ENCODE results near the gene TBC1D5. TPM values are rescaled to one million over a fixed set of nuclear protein-coding genes. Genes with fewer than 3 reads are reported as not detected.

Gene TBC1D5
- total RNA-seq, 1 experiment from 2014 or later = 43.3 TPM

DNA sequence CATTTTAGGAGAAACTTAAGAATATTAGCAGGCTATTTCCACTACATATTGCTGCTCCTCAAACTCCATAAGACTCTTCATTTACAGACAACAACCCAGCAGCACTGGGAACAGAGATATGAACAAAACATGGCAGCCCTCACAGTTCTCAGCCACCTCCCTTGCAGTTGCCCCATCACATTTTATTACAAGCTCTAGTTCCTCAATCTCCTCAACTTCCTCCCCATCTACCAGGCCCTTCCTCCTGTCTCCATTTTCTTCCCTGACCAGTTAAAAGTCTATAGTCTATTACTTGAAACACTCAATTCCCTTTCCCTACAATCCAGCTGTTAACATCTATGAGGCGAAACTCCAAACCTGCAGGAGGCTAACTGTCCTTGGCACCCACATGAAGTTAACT lies 412.5 kb downstream of the TBC1D5 start:
- BruUV-seq (replicated peaks) = no TSS peak
- Mint-ChIP-seq H3K36me3 (ENCODE audit: insufficient read depth, unreplicated experiment) (no peaks in the 10 kb centered on the region), H3K27me3 (ENCODE audit: insufficient read depth, unreplicated experiment) (no peaks in the 10 kb centered on the region)

DNA sequence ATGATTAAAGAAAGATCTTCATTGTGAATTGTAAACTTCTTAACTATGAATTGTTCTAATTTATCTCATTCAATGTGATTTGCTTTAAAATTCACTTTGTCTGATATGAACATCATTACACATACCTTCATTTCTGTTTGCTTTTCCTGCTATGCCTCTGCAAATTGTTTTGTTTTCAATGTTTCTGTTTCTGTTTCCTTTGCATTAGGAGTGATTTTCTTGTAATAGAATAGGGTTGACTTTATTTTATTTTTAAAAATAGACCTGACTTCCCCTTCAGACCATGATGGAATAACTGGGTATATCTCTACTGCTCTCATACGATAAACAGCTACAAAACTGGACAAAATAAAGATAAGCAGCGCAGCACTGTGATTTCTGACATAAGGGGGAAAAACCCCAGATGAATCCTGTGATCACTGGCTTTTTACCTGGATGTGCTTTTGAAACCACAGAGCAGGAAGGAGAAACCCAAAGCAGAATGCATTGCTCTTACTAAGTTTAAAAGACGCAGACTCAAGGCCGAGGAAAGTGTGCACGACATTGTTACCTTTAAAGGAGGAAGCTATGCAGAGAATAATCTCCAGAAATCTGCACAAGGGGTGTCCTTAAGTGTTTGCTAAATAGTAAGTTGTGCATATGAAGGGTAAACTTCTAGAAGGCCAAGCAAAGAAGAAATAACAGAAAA lies 420.2 kb downstream of the TBC1D5 start:
- Mint-ChIP-seq H3K9me3 (ENCODE audit: unreplicated experiment) (no peaks in the 10 kb centered on the region), H3K4me1 (ENCODE audit: insufficient read depth, unreplicated experiment) (no peaks in the 10 kb centered on the region), H3K27me3 (ENCODE audit: insufficient read depth, unreplicated experiment) (no peaks in the 10 kb centered on the region), H3K4me3 (ENCODE audit: unreplicated experiment) (no peak overlapping the region), H3K36me3 (ENCODE audit: insufficient read depth, unreplicated experiment) (peaks cover 7% of the 10 kb centered on the region), H3K27ac (ENCODE audit: low read depth, unreplicated experiment) (no peak overlapping the region)
- no peak for DNase-seq (ENCODE audit: unreplicated experiment)
- BruUV-seq (replicated peaks) = no TSS peak
- CTCF ChIA-PET = interaction anchor here (0.5 kb wide), 1 partner anchor 10 kb away, joined by 3 read pairs; no protein-coding TSS in a partner anchor
- TF ChIP-seq, protein P1, sequence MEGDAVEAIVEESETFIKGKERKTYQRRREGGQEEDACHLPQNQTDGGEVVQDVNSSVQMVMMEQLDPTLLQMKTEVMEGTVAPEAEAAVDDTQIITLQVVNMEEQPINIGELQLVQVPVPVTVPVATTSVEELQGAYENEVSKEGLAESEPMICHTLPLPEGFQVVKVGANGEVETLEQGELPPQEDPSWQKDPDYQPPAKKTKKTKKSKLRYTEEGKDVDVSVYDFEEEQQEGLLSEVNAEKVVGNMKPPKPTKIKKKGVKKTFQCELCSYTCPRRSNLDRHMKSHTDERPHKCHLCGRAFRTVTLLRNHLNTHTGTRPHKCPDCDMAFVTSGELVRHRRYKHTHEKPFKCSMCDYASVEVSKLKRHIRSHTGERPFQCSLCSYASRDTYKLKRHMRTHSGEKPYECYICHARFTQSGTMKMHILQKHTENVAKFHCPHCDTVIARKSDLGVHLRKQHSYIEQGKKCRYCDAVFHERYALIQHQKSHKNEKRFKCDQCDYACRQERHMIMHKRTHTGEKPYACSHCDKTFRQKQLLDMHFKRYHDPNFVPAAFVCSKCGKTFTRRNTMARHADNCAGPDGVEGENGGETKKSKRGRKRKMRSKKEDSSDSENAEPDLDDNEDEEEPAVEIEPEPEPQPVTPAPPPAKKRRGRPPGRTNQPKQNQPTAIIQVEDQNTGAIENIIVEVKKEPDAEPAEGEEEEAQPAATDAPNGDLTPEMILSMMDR (IDR thresholded peaks at IDR 0.05; ENCODE audit: unreplicated experiment) = no peak
- POLR2A ChIA-PET = interaction anchor here (0.7 kb wide), 1 partner anchor 373 kb away, joined by 5 read pairs; no protein-coding TSS in a partner anchor
- intact Hi-C loops (cut with micrococcal nuclease) = no loop called here

More for the DNA sequence above, 412.5 kb downstream of the TBC1D5 start:
- intact Hi-C loops (cut with micrococcal nuclease) = no loop called here
- CTCF ChIA-PET = interaction anchor here (0.6 kb wide), 1 partner anchor 813 kb away, joined by 3 read pairs; no protein-coding TSS in a partner anchor
- no peak for DNase-seq (ENCODE audit: unreplicated experiment)
- POLR2A ChIA-PET = no interaction called here
- Mint-ChIP-seq H3K4me1 (ENCODE audit: insufficient read depth, unreplicated experiment) (no peaks in the 10 kb centered on the region), H3K27ac (ENCODE audit: low read depth, unreplicated experiment) (no peak overlapping the region), H3K4me3 (ENCODE audit: unreplicated experiment) (no peak overlapping the region), H3K9me3 (ENCODE audit: unreplicated experiment) (no peaks in the 10 kb centered on the region)
- TF ChIP-seq, protein P1 (IDR thresholded peaks at IDR 0.05; ENCODE audit: unreplicated experiment) = no peak

DNA sequence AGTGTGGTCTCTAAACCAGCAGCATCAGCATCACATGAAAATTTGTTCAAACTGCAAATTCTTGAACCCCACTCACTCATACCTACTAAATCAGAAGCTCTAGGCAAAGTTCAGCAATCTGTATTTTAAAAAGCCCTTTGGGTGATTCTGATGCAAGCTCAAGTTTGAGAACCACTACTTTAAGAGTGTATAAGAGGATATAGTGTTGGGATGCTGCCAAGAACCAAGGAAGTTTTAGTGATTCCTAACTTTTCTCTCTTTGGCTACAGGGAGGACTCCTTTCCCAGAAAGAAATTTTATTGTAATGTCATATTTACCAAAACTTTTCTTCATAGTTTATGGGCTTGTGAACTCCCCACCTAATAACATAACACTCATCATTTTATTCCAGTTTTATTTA lies 422.2 kb downstream of the TBC1D5 start:
- intact Hi-C loops (cut with micrococcal nuclease) = no loop called here

DNA sequence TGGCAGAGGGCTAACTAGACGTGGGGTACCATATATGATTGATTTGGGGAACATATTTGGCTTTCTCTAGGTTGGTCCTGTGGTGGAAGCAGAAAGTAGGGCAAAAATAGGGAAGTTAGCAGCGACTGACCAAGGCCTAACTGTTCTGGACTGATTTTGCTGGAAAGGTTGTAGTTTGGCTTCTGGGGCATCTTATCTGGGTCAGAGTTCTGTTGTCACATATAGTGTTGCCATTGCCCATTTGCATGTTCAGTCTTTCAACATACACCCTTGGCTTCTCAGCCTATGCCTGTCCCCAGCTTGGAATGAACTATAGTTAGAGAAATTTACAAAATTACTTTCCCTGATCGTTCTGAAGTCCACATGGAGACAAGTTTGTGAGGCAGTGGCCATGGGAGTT lies 426.5 kb downstream of the TBC1D5 start:
- TF ChIP-seq, protein P1 (IDR thresholded peaks at IDR 0.05; ENCODE audit: unreplicated experiment) = no peak
- Mint-ChIP-seq H3K4me1 (ENCODE audit: insufficient read depth, unreplicated experiment) (no peaks in the 10 kb centered on the region), H3K36me3 (ENCODE audit: insufficient read depth, unreplicated experiment) (no peaks in the 10 kb centered on the region), H3K27ac (ENCODE audit: low read depth, unreplicated experiment) (no peak overlapping the region), H3K4me3 (ENCODE audit: unreplicated experiment) (no peak overlapping the region), H3K9me3 (ENCODE audit: unreplicated experiment) (no peaks in the 10 kb centered on the region), H3K27me3 (ENCODE audit: insufficient read depth, unreplicated experiment) (no peaks in the 10 kb centered on the region)
- BruUV-seq (replicated peaks) = no TSS peak
- intact Hi-C loops (cut with micrococcal nuclease) = no loop called here
- CTCF ChIA-PET = no interaction called here
- no peak for DNase-seq (ENCODE audit: unreplicated experiment)
- POLR2A ChIA-PET = no interaction called here

More for the DNA sequence above, 422.2 kb downstream of the TBC1D5 start:
- no peaks in the 10 kb centered on the region for H3K27me3 Mint-ChIP-seq (ENCODE audit: insufficient read depth, unreplicated experiment)
- no TSS peak for BruUV-seq (replicated peaks)
- TF ChIP-seq, protein P1 (IDR thresholded peaks at IDR 0.05; ENCODE audit: unreplicated experiment) = no peak
- POLR2A ChIA-PET = no interaction called here
- H3K9me3 Mint-ChIP-seq (ENCODE audit: unreplicated experiment) = no peaks in the 10 kb centered on the region
- CTCF ChIA-PET = interaction anchor here (1.0 kb wide), 1 partner anchor 80 kb away, joined by 6 read pairs; no protein-coding TSS in a partner anchor
- no peak overlapping the region for H3K4me3 Mint-ChIP-seq (ENCODE audit: unreplicated experiment)
- H3K27ac Mint-ChIP-seq (ENCODE audit: low read depth, unreplicated experiment) = no peak overlapping the region
- no peaks in the 10 kb centered on the region for H3K4me1 Mint-ChIP-seq (ENCODE audit: insufficient read depth, unreplicated experiment)
- peak; percentile 5 for DNase-seq (ENCODE audit: unreplicated experiment)
- peaks cover 7% of the 10 kb centered on the region for H3K36me3 Mint-ChIP-seq (ENCODE audit: insufficient read depth, unreplicated experiment)
